GM12875 (cell line): ENCODE results near the gene ANAPC4.

Experiments used
- H3K4me3 ChIP-seq: one replicate; pipeline ENCODE4 v1.5.1; 2011; ENCODE audit warnings: low read depth, low read length, control low read depth
- TF ChIP-seq, protein P1 (sequence below): IDR thresholded peaks from 2 replicates; pipeline ENCODE4 v1.5.1; 2011; ENCODE audit warnings: low read depth, mild to moderate bottlenecking, control low read depth, inconsistent platforms, low read length, moderate library complexity, borderline replicate concordance; ENCODE audit not compliant: insufficient read depth

The ANAPC4 gene

DNA sequence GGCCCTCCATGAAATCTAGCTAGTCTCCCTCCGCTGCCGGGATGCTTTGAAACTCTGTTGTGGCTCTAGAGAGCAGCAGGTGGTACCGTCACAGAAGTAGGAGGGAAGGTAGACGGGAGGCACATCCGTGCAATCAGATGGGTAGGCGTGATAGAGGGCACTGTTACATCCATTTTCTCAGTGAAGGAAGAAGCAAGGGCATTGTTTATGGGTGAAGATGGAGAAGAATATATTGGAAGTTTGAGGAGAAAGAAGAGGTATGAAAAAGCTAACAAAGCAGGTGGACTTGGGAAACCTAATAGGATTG lies 1.3 kb downstream of the ANAPC4 start:
- no peak overlapping the region for H3K4me3 ChIP-seq

DNA sequence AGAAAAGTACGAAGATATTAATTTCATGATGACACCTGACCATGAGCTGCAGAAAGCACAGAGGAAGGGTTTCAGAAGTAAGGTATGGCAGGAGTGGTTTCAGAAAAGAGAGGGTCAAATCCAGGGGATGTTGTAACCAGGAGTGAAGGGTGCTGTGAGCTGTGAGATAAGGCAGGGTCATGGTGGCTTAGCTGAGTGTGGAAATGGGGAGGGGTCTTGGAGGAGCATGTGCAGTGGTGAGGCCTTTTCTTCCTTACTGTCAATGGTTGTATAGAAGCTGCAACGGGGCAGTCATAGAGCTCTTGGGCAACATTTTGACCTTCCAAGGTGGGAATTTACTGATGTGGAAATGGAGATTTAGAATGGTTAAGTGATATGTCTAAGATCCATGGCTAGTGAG lies 2.5 kb downstream of the ANAPC4 start:
- TF ChIP-seq, protein P1, sequence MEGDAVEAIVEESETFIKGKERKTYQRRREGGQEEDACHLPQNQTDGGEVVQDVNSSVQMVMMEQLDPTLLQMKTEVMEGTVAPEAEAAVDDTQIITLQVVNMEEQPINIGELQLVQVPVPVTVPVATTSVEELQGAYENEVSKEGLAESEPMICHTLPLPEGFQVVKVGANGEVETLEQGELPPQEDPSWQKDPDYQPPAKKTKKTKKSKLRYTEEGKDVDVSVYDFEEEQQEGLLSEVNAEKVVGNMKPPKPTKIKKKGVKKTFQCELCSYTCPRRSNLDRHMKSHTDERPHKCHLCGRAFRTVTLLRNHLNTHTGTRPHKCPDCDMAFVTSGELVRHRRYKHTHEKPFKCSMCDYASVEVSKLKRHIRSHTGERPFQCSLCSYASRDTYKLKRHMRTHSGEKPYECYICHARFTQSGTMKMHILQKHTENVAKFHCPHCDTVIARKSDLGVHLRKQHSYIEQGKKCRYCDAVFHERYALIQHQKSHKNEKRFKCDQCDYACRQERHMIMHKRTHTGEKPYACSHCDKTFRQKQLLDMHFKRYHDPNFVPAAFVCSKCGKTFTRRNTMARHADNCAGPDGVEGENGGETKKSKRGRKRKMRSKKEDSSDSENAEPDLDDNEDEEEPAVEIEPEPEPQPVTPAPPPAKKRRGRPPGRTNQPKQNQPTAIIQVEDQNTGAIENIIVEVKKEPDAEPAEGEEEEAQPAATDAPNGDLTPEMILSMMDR: no peak
- H3K4me3 ChIP-seq: no peak overlapping the region

More for the DNA sequence above, 1.3 kb downstream of the ANAPC4 start:
- TF ChIP-seq, protein P1: no peak

DNA sequence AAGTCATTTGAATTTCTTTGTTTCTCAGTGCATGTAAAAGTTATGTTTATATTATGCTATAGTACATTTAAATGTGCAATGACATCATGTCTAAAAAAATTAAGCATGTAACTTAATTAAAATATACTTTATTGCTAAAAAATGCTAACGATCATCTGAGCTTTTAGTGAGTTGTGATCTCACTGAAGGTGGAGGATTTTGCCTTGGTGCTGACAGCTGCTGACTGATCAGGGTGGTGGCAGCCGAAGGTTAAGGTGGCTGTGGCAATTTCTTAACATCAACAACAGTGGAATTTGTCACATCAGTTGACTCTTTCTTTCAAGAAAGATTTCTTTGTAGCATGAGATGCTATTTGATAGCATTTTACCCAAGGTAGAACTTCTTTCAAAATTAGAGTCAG lies 6.6 kb downstream of the ANAPC4 start:
- TF ChIP-seq, protein P1: no peak
- H3K4me3 ChIP-seq: no peak overlapping the region

DNA sequence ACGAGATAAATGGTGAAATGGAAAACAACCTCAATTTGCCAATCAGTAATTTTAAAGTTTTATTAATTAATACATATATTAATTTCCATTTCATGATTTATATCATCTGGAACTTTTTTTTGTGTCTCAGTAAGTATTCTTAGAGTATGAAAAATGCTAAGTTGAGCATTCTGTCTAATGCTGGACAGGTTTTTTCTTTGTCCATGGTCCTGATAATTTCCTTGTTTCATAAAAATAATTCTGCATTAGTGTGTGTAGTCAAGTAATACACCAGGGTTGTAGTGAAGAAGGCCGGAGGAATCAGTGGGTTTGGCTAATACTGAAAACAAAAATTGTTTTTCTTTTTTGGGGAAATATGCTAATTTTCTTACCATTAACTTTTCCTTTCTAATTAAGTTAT lies 9.9 kb downstream of the ANAPC4 start:
- TF ChIP-seq, protein P1: no peak
- H3K4me3 ChIP-seq: no peak overlapping the region

DNA sequence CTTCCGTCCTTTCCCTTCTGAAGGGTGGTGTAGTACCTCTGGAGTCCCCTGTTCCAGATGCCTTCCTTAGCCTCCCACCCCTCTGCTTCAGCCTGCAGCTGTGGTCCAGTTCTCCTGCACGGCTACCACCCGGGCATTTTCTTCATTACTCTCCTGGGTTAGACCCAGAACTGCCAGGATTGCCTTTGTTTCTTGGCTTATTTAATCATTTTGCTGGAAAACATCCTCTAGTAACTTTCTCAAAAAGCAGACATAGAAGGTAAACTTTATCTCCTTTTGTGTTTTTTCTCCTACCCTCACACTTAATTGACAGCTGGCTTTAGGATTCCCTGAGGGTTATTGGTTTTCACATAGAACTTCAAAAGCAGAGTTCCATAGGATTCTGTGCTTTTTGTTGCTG lies 20.2 kb downstream of the ANAPC4 start:
- H3K4me3 ChIP-seq: no peak overlapping the region
- TF ChIP-seq, protein P1: no peak

DNA sequence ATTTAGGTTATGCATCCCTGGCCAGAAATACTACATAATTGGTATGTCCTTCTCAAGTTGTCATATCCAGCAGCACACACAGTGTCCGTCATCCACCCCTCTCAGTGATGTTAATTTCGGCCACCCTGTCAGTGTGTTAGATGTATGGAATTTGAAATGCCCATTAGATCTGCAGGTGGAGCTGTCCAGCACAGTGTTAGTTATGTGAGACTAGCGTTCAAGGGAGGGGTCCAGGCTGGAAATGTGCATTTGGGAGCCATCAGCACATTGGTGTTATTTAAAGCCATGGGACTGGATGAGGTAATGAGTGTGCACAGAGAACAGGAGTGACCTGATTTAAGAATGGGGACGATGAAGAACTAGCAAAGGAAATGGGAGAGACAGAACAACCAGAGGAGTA lies 22.4 kb downstream of the ANAPC4 start:
- H3K4me3 ChIP-seq: no peak overlapping the region
- TF ChIP-seq, protein P1: no peak

DNA sequence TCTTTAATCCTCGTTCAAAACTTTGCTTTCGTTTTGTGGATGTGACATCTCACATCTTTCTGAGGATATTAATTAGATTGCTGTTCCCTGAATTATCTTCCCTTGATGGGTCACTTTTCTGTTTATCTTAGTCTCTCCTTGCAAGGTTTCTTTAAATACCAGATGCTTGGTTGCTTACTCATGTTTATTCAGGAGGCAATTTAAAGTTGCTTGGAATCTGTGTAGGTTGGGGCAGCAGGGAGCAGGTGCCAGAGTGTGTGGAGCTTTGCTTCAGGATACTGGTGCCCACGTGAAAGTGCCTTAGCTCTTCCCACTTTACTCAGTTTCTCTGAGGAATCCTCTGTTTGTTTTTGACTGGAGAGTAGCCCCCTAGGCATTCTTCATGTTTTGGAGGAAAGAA lies 24.0 kb downstream of the ANAPC4 start:
- TF ChIP-seq, protein P1: no peak
- no peak overlapping the region for H3K4me3 ChIP-seq

DNA sequence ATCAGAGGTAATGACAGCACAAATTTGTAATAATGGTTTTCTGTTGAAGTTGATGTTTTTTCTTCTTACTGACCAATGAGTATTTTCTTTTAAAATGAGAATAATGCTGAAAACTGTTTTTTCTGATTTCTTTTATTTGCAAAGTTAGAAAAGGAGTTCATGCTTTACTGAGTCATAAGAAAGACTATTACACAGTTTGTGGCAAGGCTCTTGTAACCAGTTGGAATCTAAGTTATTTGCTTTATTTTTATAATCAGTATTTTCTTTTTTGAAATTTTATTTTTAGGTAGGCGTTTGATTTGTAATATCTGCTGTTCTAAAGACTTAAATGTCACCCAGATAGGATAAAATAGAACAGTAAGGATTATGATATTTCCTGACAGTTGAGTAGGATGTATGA lies 25.5 kb downstream of the ANAPC4 start:
- H3K4me3 ChIP-seq: no peak overlapping the region
- TF ChIP-seq, protein P1: no peak
